Cardiac fibroblast (primary cell): Measurements from ENCODE around the gene TMX4.

Experiments used
- DNase-seq, 2 donors: peaks; one replicate each; pipeline versions ENCODE4 v3.0.0 to v3.0.0-alpha.2; 2010; ENCODE audit warnings: low read depth in 2 of 2
- H3K4me3 ChIP-seq, 2 donors: replicated peaks in 1 of 2; 1 replicate in 1 of 2; 2 replicates in 1 of 2; pipeline ENCODE4 v1.5.1; 2011; ENCODE audit warnings: low read depth in 2 of 2, low read length in 2 of 2, mild to moderate bottlenecking in 2 of 2, moderate library complexity in 1 of 2
- CTCF ChIP-seq: IDR thresholded peaks from one replicate; pipeline ENCODE4 v1.5.1; 2011; ENCODE audit warnings: low read depth, mild to moderate bottlenecking, low read length, inconsistent platforms

TMX4 gene

DNA sequence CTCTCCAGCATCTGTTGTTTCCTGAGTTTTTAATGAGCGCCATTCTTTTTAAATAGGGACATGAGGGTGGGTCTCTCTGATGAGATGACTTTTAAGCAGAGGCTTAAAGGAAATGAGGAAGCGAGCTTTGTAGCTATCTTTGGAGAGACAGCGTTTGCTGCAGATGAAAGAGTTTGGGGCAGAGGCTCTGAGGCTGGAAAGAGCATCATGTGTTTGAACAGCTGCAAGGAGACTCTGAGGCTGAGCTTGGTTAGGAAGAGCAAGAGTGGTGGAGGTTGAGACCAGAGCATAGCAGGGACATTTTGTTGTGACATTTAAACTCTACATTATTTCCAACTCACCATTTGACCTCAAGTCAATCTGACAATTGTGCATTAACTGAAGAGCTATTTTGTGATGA, 38.3 kb upstream of the TMX4 start:
- TF ChIP-seq CTCF, result no peak
- DNase-seq, result no peak
- no peak overlapping the region for H3K4me3 ChIP-seq

GRCh38 chr20:8055096-8055495, 35.5 kb upstream of the TMX4 start:
- DNase-seq, result no peak
- no peak overlapping the region for H3K4me3 ChIP-seq
- TF ChIP-seq CTCF, result no peak

- TF ChIP-seq CTCF, result no peak
- peak in 1 of 2 donors; percentile 50 for DNase-seq
- H3K4me3 ChIP-seq, result no peak overlapping the region
Measured at GRCh38 chr20:8050157-8050837, 30.7 kb upstream of the TMX4 start.

DNA sequence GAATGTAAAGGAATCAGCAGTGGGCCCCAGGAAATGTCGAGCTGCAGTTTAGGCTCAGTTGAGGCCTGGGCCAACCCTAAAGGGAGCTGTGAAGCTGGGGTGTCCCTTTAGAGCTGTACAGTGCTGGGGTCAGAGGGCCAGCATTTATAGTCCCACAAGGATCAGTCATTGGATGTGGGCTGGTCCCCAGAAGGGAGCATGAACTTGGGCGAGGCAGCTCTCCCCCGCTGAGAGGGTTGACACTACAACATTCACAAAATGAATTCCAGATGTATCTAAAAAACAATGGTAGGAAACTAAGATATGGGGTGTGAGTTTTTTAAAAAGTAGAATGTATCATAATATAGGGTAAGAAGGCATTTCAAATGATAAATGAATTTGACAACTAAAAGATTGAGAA, 29.7 kb upstream of the TMX4 start:
- peak in 1 of 2 donors; percentile 22 for DNase-seq
- TF ChIP-seq CTCF, result no peak
- no peak overlapping the region for H3K4me3 ChIP-seq

GRCh38 chr20:8045946-8046345, 26.4 kb upstream of the TMX4 start:
- no peak for DNase-seq
- TF ChIP-seq CTCF, result no peak
- no peak overlapping the region for H3K4me3 ChIP-seq

DNA sequence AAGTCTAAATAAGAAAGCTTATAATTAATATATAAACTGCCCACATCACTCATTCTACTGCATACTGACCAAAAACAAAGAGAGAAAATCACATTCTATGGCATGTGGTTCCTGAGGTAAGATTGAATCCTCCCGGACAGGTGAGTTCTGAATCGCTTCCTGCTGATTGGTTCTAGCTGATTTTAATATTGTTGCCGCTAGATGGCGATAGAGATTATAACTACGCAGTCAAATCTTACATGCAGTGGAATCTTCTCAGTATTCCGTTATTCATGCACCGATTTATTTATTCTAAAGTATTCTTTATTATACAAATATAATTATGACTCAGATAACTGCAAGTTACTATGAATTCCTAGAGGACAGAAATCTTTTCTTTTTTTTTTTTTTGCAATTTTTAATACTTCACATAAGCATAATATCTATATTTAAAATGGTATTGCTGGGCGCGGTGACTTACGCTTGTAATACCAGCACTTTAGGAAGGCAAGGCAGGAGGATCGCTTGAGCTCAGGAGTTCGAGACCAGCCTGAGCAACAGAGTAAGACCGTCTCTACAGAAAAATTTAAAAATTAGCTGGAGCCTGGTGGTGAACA, 24.2 kb upstream of the TMX4 start:
- TF ChIP-seq CTCF, result peak; percentile 51
- H3K4me3 ChIP-seq, result no peak overlapping the region
- peak; percentile 74 to 76 for DNase-seq

GRCh38 chr20:8039042-8039441, 19.5 kb upstream of the TMX4 start:
- DNase-seq, result no peak
- no peak for TF ChIP-seq CTCF
- H3K4me3 ChIP-seq, result no peak overlapping the region
